Psoas muscle (tissue), 8 donors: Measurements from ENCODE around the gene APOBEC4. TPM values are rescaled to one million over a fixed set of nuclear protein-coding genes. Genes with fewer than 3 reads are reported as not detected.

Experiments
- ATAC-seq, 4 donors: fragments of 200-7000 bp; cut with Tn5 transposase; one replicate each; pipeline ENCODE4 v1.9.1; 2020; ENCODE audit warnings: moderate library complexity in 3 of 4, mild to moderate bottlenecking in 2 of 4
- DNase-seq, 2 donors: peaks; one replicate each; pipeline ENCODE4 v3.0.0-alpha.2; 2020
- H3K27ac ChIP-seq: fragments of 200-600 bp; one replicate; pipeline ENCODE4 v1.8.0; 2022
- H3K27me3 ChIP-seq, 3 donors: fragments of 200-600 bp in 1 of 3; one replicate each; pipeline versions ENCODE4 v1.6.1 to v1.8.0; 2013 to 2022; ENCODE audit warnings: low read length in 2 of 3, mild to moderate bottlenecking in 2 of 3, moderate library complexity in 1 of 3; ENCODE audit not compliant: insufficient read depth in 3 of 3
- H3K36me3 ChIP-seq, 2 donors: fragments of 200-600 bp in 1 of 2; one replicate each; pipeline versions ENCODE4 v1.6.1 to v1.8.0; 2013 to 2022; ENCODE audit warnings: low read depth in 1 of 2, mild to moderate bottlenecking in 1 of 2, moderate library complexity in 1 of 2; ENCODE audit not compliant: insufficient read depth in 1 of 2
- H3K4me1 ChIP-seq: fragments of 200-600 bp; one replicate; pipeline ENCODE4 v1.8.0; 2022
- H3K4me3 ChIP-seq: fragments of 200-600 bp; one replicate; pipeline ENCODE4 v1.8.0; 2022; ENCODE audit warnings: mild to moderate bottlenecking
- H3K9me3 ChIP-seq: fragments of 200-600 bp; one replicate; pipeline ENCODE4 v1.8.0; 2022
- CTCF ChIP-seq: fragments of 200-600 bp; IDR thresholded peaks from one replicate; pipeline ENCODE4 v1.8.0; 2022; ENCODE audit warnings: antibody characterized with exemption
- WGBS, 3 donors: extraction: QIAGEN DNeasy Blood & Tissue Kit; methylation state at CpG; one replicate each; pipeline versions ENCODE4 v1.1.6 to v1.1.7; 2013; 5-methylcytosine and 5-hydroxymethylcytosine counted together
- intact Hi-C, 2 donors: fragments of 100-400 bp; cut with DNase I; formaldehyde crosslinking; loops; one replicate each; pipeline versions ENCODE4 v1.11.0 to v1.14.2; 2022
- long read RNA-seq, 2 donors: library from polyadenylated mRNA; unstranded; transcript quantifications; one replicate each; pipeline ENCODE4 v2.0.0, GENCODE V29; 2021
- polyA plus RNA-seq, 3 donors: library from polyadenylated mRNA; stranded (reverse); fragments of 200-250 nt; gene quantifications; one replicate each; pipeline ENCODE4 v1.2.3, GENCODE V29; 2013
- total RNA-seq, 4 donors: library from RNA; stranded (reverse); fragmentation: NEBNext Ultra II Directional in 2 of 4; extraction: Animal tissue kit (Norgen Biotek cat#: 25700) in 2 of 4; gene quantifications; one replicate each; pipeline versions ENCODE4 v1.2.1 to v1.2.4, GENCODE V29; 2021 to 2023
- donor health status: healthy with polysubstance abuse.
- donor health status: DM: no; HTN: no; CAD: no; lungs with moderate emphysema.
- donor health status: Bipolar disorder and iron deficiency.
- donor health status: healthy.
- donor health status: DM: yes; HTN: yes; CAD: no.
- donor health status: DM: no; HTN: no; CAD: no.
- donor health status: DM: no; HTN: no; CAD: no.
- donor health status: DM: yes; HTN: yes; CAD: no.

APOBEC4 gene
- not detected for total RNA-seq
- polyA plus RNA-seq = not detected
- long read RNA-seq, donor 1 = 0 reads
- long read RNA-seq, donor 2 = 0 reads

- Histone ChIP-seq H3K4me1 (no peaks in the 10 kb centered on the region), H3K36me3 (no peaks in the 10 kb centered on the region), H3K27me3 (no peaks in the 10 kb centered on the region), H3K4me3 (no peak within 1 kb of the TSS), H3K9me3 (no peaks in the 10 kb centered on the region), H3K27ac (no peak within 1 kb of the TSS)
- no peak for TF ChIP-seq CTCF
- ATAC-seq (no peak), DNase-seq (no peak)
- 58 to 65% (median 59%) methylated on average over 5 of the region's 5 CpGs for WGBS, 3 donors
- intact Hi-C loops = no loop called here
Measured at GRCh38 chr1:183652547-183653461, at the start of gene APOBEC4. APOBEC4 (minus strand) TSS chr1:183653316; CDS start chr1:183648781, 4,535 bp downstream.

- ATAC-seq = no peak
Measured at GRCh38 chr1:183702813-183703198, 49.7 kb upstream of the APOBEC4 start.

GRCh38 chr1:183702087-183702812 lies 49.1 kb upstream of the APOBEC4 start:
- 91 to 92% (median 91%) methylated on average over 7 of the region's 7 CpGs for WGBS, 3 donors

More at GRCh38 chr1:183702813-183703198, 49.7 kb upstream of the APOBEC4 start:
- intact Hi-C loops = no loop called here
- Histone ChIP-seq H3K4me1 (no peaks in the 10 kb centered on the region), H3K4me3 (no peak overlapping the region), H3K27ac (no peak overlapping the region), H3K9me3 (no peaks in the 10 kb centered on the region), H3K27me3 (no peaks in the 10 kb centered on the region), H3K36me3 (no peaks in the 10 kb centered on the region)
- WGBS, 3 donors = 95 to 99% (median 98%) methylated on average over 9 of the region's 9 CpGs
- no peak for TF ChIP-seq CTCF
- no peak for DNase-seq

GRCh38 chr1:183699616-183700160 lies 46.6 kb upstream of the APOBEC4 start:
- H3K4me3 ChIP-seq = no peak overlapping the region
- no peaks in the 10 kb centered on the region for H3K27me3 ChIP-seq
- no peak for DNase-seq
- no peaks in the 10 kb centered on the region for H3K36me3 ChIP-seq
- intact Hi-C loops = no loop called here
- ATAC-seq = no peak
- H3K27ac ChIP-seq = no peak overlapping the region
- H3K9me3 ChIP-seq = no peaks in the 10 kb centered on the region
- no peaks in the 10 kb centered on the region for H3K4me1 ChIP-seq
- TF ChIP-seq CTCF = no peak
- 56 to 69% (median 61%) methylated on average over 4 of the region's 4 CpGs for WGBS, 3 donors

More at GRCh38 chr1:183702087-183702812, 49.1 kb upstream of the APOBEC4 start:
- TF ChIP-seq CTCF = no peak
- Histone ChIP-seq H3K4me1 (no peaks in the 10 kb centered on the region), H3K4me3 (no peak overlapping the region), H3K9me3 (no peaks in the 10 kb centered on the region), H3K36me3 (no peaks in the 10 kb centered on the region), H3K27ac (no peak overlapping the region), H3K27me3 (no peaks in the 10 kb centered on the region)
- no peak for DNase-seq
- no peak for ATAC-seq
- intact Hi-C loops = no loop called here
